ENCODE data around the gene EBF4.
"Not testable (repeated sequence)": the region's sequence is repeated elsewhere in the genome, so short reads cannot be mapped to it uniquely, and the experiment has no call there.

EBF4 gene

DNA sequence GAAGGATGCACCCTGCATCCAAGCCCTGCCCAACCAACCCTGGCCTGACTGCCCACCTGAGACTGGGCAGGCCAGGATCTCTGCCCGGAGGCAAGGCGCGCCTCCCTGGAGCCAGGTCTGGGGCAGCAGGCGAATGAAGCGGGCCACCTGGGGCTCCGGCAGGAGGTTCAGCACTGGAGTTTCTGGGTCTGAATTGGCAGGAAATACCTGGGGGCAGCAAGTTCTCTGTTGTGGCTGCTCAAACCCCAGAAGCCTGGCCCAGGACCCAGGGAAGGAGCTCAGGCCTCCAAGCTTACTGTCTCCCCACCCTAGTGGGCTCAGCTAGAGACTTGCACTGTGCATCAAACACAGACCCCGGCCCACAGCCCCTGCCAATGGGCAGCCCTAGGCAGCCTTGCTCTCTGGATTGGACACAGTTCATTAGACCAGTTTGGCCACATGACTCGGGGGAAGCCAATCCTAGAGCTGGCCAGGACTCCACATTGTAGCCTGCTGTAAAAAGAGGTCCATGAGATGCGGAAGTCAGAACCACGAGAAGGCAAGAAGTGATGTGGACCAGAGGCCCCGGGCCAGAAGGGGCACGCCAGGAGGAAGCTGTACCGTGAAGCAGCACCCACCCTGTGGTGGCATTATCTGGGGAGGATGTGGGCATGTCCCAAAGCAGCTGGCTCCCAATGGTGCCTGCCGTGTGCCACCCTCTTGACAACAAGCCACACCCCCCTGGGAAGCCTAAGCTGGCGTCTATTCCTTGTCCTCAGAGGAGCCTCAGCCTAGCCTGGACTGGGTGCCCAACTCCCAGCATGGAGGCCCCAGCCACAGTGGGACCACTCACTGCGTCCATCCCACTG is 104.8 kb downstream of the EBF4 start:
- DNase-seq: no peak

DNA sequence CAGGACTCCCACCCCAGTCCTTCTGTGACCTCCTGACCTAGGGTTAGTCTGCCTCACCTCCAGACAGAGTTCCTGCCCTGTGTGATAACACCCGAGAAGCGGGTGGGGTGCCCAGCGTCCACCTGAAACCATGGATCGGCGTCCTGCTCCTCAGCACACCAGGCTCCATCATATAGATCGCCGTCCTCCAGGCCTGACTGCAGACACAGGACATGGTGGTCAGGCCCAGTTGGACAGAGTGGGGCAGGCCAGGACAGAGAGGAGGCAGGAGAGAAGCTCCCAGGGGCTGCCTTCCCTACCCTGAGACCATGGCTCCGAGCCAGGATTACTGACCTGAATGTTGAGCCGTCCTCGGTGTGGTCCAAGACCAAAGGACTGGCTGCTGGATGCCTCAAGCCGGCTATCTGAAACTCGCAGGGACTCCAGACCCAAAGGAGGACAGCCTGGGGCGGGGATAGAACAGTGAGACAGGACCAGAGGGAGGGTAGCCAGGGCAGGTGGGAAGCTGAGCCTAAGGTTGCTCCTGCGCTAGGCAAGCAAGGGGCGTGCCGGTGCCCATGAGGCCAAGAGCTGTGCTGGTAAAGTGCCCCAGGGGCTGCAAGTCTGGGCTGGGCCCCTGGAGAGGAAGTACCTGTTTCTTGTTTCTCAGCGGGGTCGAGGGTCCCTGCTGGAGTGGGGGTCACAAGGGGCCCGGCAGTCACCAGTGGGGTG is 105.7 kb downstream of the EBF4 start:
- DNase-seq: no peak

DNA sequence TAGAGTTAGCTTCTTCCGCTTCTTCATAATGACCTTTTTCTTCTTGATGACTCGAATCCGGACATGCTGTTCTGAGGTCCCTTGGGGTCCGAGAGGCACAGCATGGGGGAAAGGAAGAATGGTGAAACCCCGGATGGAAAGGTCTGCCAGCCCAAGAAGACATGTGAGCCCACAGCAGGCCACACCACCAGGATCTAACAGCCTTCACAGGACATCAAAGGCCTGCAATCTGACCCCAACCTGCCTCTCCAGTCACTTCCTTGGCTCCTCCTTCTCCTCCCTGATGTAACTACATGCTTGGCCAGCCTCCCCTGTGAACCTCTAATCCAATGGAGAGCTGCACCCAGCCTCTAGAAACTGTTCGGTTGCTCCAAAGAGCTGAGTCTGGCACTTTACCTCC is 106.2 kb downstream of the EBF4 start:
- peak; percentile 68 for DNase-seq

DNA sequence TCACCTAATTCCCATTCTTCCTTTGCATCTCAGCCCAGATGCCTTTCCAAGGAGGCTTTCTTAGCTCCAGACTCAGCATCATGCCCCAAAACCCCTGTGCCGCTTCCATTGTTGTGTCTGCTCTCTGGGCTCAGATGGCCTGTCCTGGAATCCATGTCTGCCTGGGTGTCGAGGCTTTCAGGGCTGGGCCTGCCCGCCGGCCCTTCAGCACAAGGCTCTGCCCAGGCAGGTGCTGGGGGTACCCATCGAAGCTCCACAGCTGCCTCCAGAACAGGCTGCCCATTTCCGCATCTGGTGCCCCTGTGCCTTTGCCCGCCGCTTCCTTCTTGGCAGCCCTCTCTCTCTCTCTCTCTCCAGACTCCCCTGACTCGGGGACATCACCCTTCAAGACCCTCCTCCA is 106.7 kb downstream of the EBF4 start:
- DNase-seq: no peak

DNA sequence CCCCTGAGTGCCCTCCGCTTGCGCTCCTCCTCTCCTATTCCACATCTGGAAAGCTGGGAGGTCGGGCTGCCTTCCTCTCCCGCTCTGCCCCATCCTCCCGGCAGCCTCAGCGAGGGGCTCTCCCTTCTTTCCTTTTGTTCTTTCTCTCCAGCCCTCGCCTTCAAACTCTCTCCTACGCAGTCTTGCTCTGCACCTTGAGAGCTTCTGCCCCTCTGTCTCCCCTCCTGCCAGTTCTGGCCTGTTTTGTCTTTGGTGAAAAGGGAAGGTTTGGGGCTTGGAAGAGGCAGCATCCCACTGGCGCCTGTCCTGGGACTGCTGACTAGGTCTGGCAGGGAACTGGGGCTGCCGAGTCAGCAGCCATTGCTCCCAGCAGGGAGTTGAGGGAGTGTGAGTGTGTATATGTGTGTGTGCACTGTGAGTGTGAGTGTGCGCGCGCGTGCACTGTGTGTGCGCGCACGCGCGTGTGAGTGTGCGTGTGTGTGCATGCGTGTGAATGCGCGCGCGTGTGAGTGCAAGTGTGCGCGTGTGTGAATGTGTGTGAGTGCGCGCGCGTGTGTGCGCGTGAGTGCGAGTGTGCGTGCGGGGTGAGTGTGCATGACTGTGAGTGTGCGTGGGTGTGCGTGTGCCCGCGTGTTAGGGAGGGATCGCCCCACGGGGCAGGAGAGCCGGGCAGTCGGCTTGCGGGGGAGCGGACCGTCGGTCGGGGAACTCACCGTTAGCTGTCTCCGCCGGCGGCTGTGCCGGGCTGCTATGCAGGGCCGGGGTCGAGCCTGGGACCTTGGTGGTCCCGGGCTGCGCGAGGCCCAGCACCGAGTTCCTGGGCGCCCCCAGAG is 107.3 kb downstream of the EBF4 start:
- peak; percentile 15 for DNase-seq

DNA sequence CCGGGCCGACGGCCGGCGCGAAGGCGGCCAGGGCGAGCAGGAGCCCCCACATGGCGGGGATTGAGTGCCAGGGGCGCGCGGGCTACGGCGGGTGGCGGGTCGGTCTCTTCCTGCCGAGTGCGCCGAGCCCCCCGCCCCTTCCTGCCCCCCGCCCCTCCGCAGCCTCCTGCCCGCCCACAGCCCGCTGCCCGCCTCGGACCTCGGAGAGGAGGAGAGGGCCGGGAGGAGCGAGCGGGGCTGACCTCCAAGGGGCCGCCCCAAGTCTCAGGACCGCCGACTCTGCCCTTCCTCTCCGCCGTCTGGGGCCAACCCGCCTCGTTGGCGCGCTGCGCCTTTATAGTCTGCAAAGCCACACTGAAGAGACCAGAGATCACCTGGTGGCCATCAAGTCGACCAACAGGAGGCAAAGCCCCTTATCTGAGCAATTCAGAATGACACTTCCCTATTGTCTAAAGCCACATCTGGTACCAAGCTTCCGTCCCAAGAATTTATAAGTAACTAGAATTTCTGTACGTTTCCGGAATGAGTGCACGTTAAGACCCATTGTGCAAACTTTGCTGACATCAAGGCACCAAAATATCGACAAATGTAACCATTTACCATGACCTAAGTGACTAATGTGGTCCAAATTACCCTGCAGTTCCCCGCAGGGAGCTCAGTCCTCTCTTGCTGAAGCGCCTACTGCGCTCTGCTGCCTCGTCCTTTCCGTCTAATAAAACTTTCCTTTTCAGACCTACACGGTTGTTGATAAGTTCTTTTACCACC is 108.1 kb downstream of the EBF4 start, which contains the start of gene CPXM1:
Gene CPXM1, minus strand, starts transcription at position 107 of the 765 bp plus-strand sequence. Its CDS starts 55 bp downstream, at position 52.
- DNase-seq: peak; percentile 53

DNA sequence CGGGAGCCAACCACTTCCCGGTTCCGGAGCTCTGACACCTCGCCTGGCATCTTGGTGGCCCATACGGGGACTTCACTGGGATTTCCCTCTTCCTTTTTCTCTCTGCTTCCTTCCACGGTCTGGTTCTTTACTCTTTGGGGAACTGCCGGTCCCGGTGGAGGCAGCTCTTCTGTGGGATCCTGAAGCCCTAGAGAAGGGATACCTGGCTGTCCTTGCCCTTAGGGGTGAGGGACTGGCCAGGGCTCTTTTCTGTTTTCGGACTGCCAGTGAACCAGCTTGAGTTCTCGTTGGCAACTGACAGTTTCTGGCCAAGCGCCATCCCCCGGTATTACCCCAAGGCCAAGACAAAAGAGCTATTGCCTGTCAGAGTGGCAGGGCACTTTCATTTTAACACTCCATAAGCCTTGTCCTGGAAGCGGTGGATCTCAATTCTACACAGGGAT is 108.7 kb downstream of the EBF4 start:
- DNase-seq: no peak

DNA sequence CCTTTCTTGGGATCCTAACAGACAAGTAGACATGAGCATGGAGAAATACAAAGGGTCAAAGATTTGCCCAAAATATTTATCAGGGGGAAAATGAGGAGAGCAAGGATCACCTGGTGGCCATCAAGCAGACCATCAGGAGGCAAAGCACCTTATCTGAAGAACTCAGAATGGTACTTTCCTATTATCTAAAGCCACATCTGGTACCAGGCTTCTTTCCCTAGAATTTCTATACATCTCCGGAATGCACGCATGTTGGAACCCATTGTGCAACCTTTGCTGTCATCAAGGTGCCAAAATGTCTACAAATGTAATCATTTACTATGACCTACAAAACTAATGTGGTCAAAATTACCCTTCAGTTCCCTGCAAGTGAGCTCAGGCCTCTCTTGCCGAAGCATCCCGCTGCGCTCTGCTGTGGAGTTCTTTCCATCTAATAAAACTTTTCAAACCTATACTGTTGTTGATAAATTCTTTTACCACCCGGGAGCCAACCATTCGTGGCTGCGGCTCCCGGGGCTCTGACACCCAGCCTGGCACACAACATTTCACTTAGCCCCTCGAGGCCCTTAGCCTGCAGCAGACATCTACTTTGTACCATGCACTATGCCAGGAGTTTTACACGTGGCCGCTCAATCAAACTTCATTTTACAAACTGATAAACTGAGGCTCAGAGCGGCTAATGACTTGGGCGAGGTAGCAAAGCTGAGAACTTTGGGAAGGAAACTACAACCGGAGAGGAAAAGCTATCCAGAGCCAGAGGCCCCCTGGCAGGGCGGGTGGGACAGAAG is 111.7 kb downstream of the EBF4 start:
- DNase-seq: no peak

DNA sequence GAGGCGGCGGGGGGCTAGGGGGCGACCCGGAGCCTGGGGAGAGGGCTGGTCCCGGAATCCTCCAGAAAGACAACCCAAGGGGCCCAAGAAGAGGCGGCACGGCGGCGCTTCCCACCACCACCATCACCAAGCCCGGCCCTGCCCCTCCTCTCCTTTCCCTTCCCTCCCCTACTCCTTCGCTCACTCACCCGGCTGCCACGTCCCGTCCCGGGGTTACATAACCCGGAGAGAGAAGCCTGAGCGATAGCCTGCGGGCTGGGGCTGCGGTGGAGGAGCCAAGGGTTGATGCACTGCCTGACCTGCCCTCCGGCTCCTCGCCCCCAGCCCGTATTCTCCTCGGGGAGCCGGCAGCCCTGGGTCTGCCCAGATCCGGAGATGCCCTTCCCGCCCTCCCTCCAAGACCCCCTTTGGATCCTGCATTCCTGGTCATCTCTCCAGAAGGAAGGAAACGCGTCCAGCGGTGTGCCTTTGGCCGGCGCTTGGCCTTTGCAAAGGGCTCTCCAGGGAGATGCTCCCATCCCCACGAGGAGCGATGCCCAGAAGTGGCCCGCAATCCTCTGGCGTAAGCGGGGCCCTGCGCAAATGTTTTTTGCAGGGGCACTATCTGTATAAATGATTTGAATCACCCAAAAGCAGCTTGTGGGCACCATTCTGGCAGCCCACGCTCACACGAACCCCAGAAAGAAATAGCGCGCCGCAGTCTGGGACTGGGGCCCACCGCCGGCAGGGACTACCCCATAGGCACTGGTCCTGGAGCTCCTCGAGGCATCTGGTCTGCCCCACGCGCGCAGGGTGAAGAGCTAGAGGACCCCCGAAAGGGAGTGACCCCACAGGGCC is 112.5 kb downstream of the EBF4 start:
- DNase-seq: no peak

DNA sequence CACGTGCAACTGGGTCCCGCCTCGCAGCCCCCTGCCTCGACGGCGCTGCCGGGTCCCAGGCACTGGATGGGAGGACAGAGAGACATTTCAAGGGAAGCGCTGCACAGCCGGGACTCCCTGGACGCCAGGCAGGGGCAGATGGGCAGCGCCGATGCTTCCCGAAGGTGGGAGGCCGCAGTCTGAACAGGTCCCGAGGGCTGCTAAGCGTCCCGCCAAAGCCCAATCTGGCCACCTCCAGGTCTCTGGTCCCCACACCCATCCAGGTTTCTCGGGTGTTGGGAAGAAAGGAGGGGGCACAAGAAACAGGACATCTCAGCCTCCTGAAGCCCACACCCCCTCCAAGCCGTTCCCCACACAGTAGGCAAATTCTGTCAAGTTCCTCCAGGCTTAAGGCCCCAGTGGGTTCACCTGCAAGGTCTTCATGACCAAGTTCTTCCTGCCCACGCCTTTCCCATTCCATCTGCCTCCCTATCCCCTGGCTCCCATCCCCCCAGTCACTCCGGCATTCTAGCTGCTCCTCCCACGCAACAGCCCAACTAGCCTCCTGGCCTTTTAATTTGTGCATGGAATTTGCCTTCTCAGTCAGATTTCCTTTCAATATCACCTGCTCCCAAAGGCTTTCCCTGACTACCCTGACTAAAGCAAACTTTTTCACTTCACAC is 113.2 kb downstream of the EBF4 start:
- no peak for DNase-seq

DNA sequence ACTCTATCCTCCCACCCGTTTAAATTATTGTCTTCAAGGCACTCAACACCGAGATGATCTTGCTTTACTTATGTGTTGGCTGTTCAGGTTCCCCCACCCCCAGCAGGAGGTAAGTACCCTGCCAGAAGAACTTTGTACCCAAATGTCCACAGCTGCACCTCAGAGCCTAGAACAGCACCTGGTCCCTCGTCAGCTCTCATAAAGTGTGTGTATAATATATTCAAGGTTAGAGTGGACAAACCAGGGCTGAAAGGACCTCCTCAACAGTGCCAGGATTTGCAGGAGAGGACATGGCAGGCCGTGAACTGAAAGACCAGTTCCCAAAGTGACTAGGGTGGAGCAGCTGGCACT is 113.7 kb downstream of the EBF4 start:
- no peak for DNase-seq

DNA sequence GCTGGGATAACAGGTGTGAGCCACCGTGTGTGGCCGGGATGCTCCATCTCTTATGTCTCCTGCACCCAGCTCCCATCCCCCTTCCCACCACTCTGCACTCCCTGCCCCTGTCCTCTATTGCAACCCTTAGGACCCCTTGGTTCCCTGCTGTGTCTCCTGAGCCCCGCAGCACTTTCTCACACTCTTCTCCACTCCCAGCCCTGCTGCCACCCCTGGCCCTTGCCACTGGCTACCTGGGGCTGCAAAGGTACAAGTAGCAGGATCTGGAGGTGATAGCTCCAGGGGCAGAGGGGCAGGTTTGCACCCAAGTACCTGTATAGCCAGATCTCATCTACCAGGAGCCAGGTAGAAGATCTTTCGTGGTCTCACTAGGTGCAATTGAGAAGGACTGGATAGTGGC is 114.4 kb downstream of the EBF4 start:
- DNase-seq: no peak

DNA sequence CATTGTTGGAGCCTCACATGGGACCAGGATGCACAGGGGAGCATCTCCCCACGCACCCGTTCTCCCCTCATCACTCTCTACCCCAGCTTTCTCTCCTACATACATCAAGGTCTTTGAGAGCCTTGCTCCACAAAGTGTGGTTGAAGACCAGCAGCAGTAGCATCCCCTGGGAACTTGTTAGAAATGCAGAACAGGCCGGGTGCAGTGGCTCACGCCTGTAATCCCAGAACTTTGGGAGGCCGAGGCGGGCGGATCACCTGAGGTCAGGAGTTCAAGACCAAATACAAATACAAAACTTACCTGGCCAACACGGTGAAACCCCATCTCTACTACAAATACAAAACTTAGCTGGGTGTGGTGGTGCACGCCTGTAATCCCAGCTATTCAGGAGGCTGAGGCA is 115.3 kb downstream of the EBF4 start:
- not testable (repeated sequence) for DNase-seq

DNA sequence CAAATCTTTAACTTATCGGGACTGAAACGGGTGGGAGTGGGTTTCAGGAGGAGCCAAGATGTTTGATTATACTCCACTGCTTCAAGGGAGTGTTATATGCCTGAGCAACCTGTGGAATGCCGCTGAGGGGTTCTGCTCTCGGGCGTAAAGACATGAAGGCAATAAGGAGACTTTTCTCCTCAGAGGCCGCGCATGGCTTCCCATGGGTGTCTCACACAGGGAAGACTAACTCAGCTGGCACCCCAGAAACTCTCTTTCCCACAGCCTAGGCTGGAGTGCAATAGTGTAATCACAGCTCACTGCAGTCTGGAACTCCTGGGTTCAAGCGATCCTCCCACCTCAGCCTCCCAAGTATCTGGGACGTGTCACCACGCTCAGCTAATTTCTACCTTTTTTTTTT is 117.1 kb downstream of the EBF4 start:
- DNase-seq: no peak

Data from DMS79 (cell line).